PC-9 (cell line): Measurements from ENCODE around the gene SORCS2.

Experiments used
- CTCF ChIP-seq: fragments of 200-600 bp; sonication (generic); conservative IDR thresholded peaks from 2 replicates; pipeline ENCODE4 v1.6.1; 2017; ENCODE audit warnings: mixed run types, antibody characterized with exemption, mild to moderate bottlenecking, moderate library complexity
- EZH2 ChIP-seq: fragments of 200-600 bp; sonication (generic); IDR thresholded peaks from 2 replicates; pipeline ENCODE4 v1.8.0; 2017; ENCODE audit warnings: antibody characterized with exemption, low read depth

GRCh38 chr4:7444731-7445130 lies 252.4 kb downstream of the SORCS2 start:
- TF ChIP-seq CTCF (no peak), EZH2 (no peak)
